Measurements from ENCODE around the gene CD2AP.

Gene CD2AP

GRCh38 chr6:47593979-47594378, 116.4 kb downstream of the CD2AP start:
- no peak overlapping the region for H3K9ac ChIP-seq
- H3K4me3 ChIP-seq: no peak overlapping the region
- H3K36me3 ChIP-seq: peaks cover 47% of the 10 kb centered on the region
- no peaks in the 10 kb centered on the region for H3K27me3 ChIP-seq
- H3K4me1 ChIP-seq: no peaks in the 10 kb centered on the region
- no peaks in the 10 kb centered on the region for H4K20me1 ChIP-seq
- H3K9me3 ChIP-seq: no peaks in the 10 kb centered on the region
- no peak overlapping the region for H3K27ac ChIP-seq
- TF ChIP-seq Cebpa-rat (IDR thresholded peaks at IDR 0.05): no peak
- no peak overlapping the region for H3K4me2 ChIP-seq

DNA sequence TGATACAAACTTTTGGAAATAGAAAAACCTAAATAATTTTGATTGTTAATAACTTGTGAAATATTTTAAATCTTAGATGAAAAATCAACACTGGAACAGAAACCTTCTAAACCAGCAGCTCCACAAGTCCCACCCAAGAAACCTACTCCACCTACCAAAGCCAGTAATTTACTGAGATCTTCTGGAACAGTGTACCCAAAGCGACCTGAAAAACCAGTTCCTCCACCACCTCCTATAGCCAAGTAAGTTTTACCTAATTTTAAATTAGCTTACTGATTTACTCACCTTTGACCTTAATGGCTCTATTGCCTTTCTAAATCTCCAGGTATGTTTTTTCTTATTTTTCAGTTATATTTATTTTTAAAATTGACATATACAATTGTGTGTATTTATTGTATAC, 118.2 kb downstream of the CD2AP start:
- Histone ChIP-seq H3K27me3 (no peaks in the 10 kb centered on the region), H3K4me3 (no peak overlapping the region), H3K9me3 (no peaks in the 10 kb centered on the region), H4K20me1 (no peaks in the 10 kb centered on the region), H3K36me3 (peaks cover 40% of the 10 kb centered on the region), H3K4me1 (no peaks in the 10 kb centered on the region), H3K4me2 (no peak overlapping the region), H3K9ac (no peak overlapping the region), H3K27ac (no peak overlapping the region)
- no peak for TF ChIP-seq Cebpa-rat (IDR thresholded peaks at IDR 0.05)

DNA sequence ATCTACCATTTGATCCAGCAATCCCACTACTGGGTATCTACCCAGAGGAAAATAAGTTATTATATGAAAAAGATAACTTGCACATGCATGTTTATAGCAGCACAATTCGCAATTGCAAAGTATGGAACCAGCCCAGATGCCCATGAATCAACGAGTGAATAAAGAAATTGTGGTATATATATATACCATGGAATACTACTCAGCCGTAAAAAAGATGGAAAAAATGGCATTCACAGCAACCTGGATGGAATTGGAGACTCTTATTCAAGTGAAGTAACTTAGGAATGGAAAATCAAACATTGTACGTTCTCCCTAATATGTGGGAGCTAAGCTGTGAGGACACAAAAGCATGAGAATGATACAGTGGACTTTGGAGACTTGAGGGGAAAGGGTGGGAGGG, 120.8 kb downstream of the CD2AP start:
- no peaks in the 10 kb centered on the region for H3K4me1 ChIP-seq
- no peak overlapping the region for H3K27ac ChIP-seq
- H3K9me3 ChIP-seq: no peaks in the 10 kb centered on the region
- H3K4me3 ChIP-seq: no peak overlapping the region
- H4K20me1 ChIP-seq: no peaks in the 10 kb centered on the region
- no peak for TF ChIP-seq Cebpa-rat (IDR thresholded peaks at IDR 0.05)
- no peak overlapping the region for H3K4me2 ChIP-seq
- H3K36me3 ChIP-seq: peaks cover 27% of the 10 kb centered on the region
- no peaks in the 10 kb centered on the region for H3K27me3 ChIP-seq
- no peak overlapping the region for H3K9ac ChIP-seq

GRCh38 chr6:47599512-47599911, 121.9 kb downstream of the CD2AP start:
- Histone ChIP-seq H3K4me1 (no peaks in the 10 kb centered on the region), H3K27ac (no peak overlapping the region), H4K20me1 (no peaks in the 10 kb centered on the region), H3K27me3 (no peaks in the 10 kb centered on the region), H3K36me3 (peaks cover 27% of the 10 kb centered on the region), H3K4me2 (no peak overlapping the region), H3K9me3 (no peaks in the 10 kb centered on the region), H3K4me3 (no peak overlapping the region), H3K9ac (no peak overlapping the region)
- TF ChIP-seq Cebpa-rat (IDR thresholded peaks at IDR 0.05): no peak

DNA sequence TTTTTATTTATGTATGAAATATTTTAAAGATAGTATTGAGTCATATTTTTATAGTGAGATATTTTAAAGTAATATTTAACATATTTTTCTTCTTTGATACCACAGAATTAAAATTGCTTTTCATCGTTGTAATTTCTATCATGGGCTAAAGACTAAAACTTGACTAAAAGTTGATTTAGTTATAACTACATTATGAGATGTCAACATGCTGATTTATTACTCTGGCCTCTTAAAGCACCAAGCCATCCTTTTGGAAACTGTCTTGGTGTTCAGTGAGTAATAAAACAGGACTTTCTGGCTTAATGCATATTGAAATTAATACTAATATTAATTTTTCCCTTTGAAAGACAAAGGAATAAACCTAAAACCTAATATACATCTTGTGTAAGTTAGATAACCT, 125.6 kb downstream of the CD2AP start:
- H3K36me3 ChIP-seq: peaks cover 25% of the 10 kb centered on the region
- no peak overlapping the region for H3K4me2 ChIP-seq
- H3K4me3 ChIP-seq: no peak overlapping the region
- no peaks in the 10 kb centered on the region for H3K4me1 ChIP-seq
- no peaks in the 10 kb centered on the region for H3K9me3 ChIP-seq
- no peak overlapping the region for H3K27ac ChIP-seq
- TF ChIP-seq Cebpa-rat (IDR thresholded peaks at IDR 0.05): no peak
- no peak overlapping the region for H3K9ac ChIP-seq
- H4K20me1 ChIP-seq: no peaks in the 10 kb centered on the region
- no peaks in the 10 kb centered on the region for H3K27me3 ChIP-seq

DNA sequence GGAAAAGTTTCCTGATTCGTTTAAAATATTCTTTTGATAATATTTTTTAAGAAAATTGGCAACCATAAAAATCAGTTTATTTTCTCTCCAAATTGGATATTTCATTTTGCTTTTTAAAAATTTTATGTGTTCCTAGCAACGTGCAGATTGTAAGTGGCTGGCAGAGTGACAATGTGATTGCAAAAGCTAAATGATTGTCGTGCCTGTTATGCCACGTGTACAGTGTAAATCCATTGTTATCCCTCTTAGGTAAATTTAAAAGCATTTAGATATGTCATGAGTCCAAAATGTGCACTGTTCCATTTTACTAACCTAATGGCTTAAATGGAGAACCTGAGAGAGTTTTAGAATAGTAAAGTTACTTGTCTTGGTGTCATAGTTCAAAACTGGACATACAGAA, 126.4 kb downstream of the CD2AP start:
- Histone ChIP-seq H3K27ac (no peak overlapping the region), H3K36me3 (peaks cover 33% of the 10 kb centered on the region)

DNA sequence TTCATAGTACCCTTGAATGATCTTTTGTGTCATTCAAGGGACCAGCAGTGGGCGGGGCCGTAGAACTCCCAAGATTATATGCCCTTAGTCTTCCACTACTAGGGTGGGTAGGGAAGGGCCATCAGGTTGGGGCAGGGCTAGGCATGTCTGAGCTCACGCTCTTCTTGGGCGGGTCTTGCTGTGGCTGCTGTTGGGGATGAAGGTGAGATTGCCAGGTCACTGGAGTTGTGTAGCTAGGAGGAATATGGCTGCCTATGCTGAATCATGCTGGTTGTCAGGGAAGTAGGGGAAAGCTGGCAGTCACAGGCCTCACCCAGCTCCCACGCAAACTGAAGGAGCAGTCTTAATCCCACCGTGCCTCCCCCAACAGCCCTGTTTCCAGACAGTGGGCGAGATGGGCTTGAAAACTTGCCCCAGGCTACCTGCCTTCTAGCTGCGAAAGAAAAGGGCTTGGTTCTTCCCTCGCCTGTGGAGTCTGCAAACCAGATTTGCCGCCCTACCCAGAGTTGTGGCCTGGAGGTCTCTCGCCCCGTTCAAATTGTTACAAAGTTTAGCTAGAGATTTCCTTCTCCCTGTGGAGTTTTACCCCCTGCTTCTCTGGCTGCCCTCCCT, 144.4 kb downstream of the CD2AP start:
- no peaks in the 10 kb centered on the region for H3K27me3 ChIP-seq
- no peak overlapping the region for H3K4me3 ChIP-seq
- no peak overlapping the region for H3K9ac ChIP-seq
- H3K27ac ChIP-seq: no peak overlapping the region
- H3K36me3 ChIP-seq: peaks cover 62% of the 10 kb centered on the region
- no peak overlapping the region for H3K4me2 ChIP-seq
- H3K4me1 ChIP-seq: no peaks in the 10 kb centered on the region
- H4K20me1 ChIP-seq: no peaks in the 10 kb centered on the region
- TF ChIP-seq Cebpa-rat (IDR thresholded peaks at IDR 0.05): no peak
- peaks cover 19% of the 10 kb centered on the region; the same call in 1 of the 2 replicates for H3K9me3 ChIP-seq

More for the DNA sequence above, 126.4 kb downstream of the CD2AP start:
- no peak for TF ChIP-seq Cebpa-rat (IDR thresholded peaks at IDR 0.05)
- H3K9ac ChIP-seq: no peak overlapping the region
- H3K27me3 ChIP-seq: no peaks in the 10 kb centered on the region
- H3K4me3 ChIP-seq: no peak overlapping the region
- H3K4me1 ChIP-seq: no peaks in the 10 kb centered on the region
- no peaks in the 10 kb centered on the region for H3K9me3 ChIP-seq
- no peak overlapping the region for H3K4me2 ChIP-seq
- H4K20me1 ChIP-seq: no peaks in the 10 kb centered on the region

DNA sequence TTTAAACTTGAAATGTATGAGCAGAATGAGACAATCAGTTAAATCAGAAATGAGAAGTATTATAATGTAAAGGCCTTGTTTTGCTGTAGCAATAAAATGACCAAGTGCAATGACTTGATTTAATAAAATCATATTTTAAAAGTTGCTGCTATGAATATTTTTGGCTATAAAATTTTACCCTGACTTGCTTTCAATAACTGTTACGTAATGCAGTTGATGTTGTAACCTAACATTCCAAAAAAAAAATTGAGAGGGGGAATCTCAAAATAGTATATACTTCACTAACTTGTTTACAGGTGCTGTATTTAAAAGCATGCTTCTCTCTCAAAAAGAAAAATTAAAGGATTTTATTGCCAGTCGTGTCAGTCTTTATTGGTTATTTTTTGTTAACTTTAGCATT, 149.2 kb downstream of the CD2AP start:
- Histone ChIP-seq H3K27ac (no peak overlapping the region), H3K9me3 (no peaks in the 10 kb centered on the region), H3K36me3 (peaks cover 21% of the 10 kb centered on the region), H3K9ac (no peak overlapping the region), H3K4me1 (no peaks in the 10 kb centered on the region), H3K27me3 (no peaks in the 10 kb centered on the region), H4K20me1 (no peaks in the 10 kb centered on the region), H3K4me3 (no peak overlapping the region), H3K4me2 (no peak overlapping the region)
- TF ChIP-seq Cebpa-rat (IDR thresholded peaks at IDR 0.05): no peak

DNA sequence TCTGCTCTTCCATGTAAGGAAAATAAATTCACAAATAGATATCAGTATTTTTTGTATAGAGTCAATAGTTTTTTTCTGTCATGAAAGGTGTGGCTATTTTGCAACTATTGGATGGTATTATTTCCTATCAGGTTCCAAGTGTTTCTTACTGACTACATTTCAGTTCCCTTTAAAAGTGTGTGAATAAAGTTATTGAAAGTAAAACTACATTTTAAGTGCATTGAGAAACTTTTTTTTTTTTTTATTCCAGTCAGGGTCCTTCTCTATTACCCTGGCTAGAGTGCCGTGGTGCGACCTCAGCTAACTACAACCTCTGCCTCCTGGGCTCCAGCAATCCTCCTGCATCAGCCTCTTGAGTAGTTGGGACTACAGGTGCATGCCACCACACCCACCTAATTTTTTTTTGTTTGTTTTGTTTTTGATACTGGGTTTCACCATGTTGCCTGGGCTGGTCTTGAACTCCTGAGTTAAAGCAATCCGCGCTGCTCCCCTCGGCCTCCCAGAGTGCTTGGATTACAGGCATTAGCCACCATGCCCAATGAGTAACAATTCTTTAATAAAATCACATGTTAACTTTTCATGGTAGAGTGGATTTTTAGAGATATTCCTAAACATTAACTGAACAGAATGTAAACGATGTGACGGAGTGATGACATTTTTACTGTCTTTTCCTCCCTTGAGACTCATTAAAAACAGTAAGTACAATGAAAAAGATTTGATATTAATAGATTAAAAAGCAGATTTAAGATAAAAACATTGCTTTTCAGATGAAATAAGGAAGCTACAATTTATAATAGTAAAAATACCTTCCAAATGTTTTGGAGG, 151.1 kb downstream of the CD2AP start:
- Histone ChIP-seq H3K4me3 (no peak overlapping the region), H3K4me2 (no peak overlapping the region), H4K20me1 (no peaks in the 10 kb centered on the region), H3K4me1 (no peaks in the 10 kb centered on the region), H3K27ac (no peak overlapping the region), H3K9me3 (no peaks in the 10 kb centered on the region), H3K36me3 (peaks cover 4% of the 10 kb centered on the region; the same call in 1 of the 2 replicates), H3K9ac (no peak overlapping the region), H3K27me3 (no peaks in the 10 kb centered on the region)
- TF ChIP-seq Cebpa-rat (IDR thresholded peaks at IDR 0.05): no peak

- H3K27me3 ChIP-seq: no peaks in the 10 kb centered on the region
- no peak overlapping the region for H3K4me2 ChIP-seq
- H4K20me1 ChIP-seq: no peaks in the 10 kb centered on the region
- H3K9ac ChIP-seq: no peak overlapping the region
- H3K4me1 ChIP-seq: no peaks in the 10 kb centered on the region
- no peaks in the 10 kb centered on the region for H3K36me3 ChIP-seq
- no peaks in the 10 kb centered on the region for H3K9me3 ChIP-seq
- no peak overlapping the region for H3K27ac ChIP-seq
- TF ChIP-seq Cebpa-rat (IDR thresholded peaks at IDR 0.05): no peak
- no peak overlapping the region for H3K4me3 ChIP-seq
These were observed 152.4 kb downstream of the CD2AP start for GRCh38 chr6:47629954-47630353.

Data from BLaER1 (cell line).